Measurements from ENCODE around the gene CLK4.

CLK4 gene

DNA sequence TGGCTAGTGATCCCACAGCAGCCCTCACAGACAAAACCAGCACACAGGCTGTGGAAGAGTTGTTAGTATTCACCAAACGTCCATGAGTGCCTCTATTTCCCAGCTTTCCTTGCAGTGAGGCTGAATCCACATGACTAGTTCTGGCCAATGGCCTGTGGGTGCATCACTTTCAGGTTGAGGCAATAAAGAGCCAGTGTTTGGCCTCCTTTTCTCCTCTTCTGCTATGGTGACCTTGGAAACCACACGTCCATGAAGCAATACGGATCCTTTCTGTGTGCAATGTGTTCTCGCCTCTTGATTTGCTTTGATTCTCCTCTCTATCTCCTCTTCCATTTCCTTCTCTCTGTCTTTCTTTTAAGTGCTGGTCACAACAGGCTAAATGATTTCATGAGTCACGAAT, 23.4 kb upstream of the CLK4 start:
- Histone ChIP-seq H3K9ac (no peak overlapping the region), H3K79me2 (no peaks in the 10 kb centered on the region), H3K27me3 (ENCODE audit: control insufficient read depth, insufficient read depth, low read length) (no peaks in the 10 kb centered on the region), H2AFZ (no peak overlapping the region), H3K36me3 (ENCODE audit: control insufficient read depth, insufficient read depth, low read length) (no peaks in the 10 kb centered on the region), H3K9me3 (ENCODE audit: control insufficient read depth, low read length) (no peaks in the 10 kb centered on the region), H3K27ac (no peak overlapping the region), H3K4me2 (ENCODE audit: low read length) (no peak overlapping the region), H3K4me3 (ENCODE audit: low read depth, low read length) (no peak overlapping the region), H3K4me1 (no peaks in the 10 kb centered on the region)
- no peak for TF ChIP-seq CTCF (IDR thresholded peaks at IDR 0.05)

DNA sequence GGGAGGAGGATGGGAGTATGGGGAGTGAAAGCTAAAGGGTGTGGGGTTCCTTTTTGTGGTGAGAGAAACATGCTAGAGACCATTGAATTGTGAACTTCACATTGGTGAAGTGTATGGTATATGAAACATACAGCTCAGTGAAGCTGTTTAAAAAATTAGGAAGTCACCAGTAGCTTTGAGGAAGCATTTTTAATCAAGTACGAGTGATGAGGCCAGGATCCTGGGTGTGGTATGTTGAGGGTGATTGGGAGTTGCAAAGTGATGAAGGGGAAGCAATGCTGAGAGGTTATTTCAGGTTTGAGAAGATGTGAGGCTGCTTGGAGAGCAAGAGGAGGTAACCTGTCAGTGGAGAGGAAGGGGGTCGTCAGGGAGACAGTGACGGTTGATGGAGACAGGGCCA, 22.7 kb upstream of the CLK4 start:
- no peaks in the 10 kb centered on the region for H3K36me3 ChIP-seq (ENCODE audit: control insufficient read depth, insufficient read depth, low read length)
- H3K27ac ChIP-seq: no peak overlapping the region
- no peak for TF ChIP-seq CTCF (IDR thresholded peaks at IDR 0.05)

DNA sequence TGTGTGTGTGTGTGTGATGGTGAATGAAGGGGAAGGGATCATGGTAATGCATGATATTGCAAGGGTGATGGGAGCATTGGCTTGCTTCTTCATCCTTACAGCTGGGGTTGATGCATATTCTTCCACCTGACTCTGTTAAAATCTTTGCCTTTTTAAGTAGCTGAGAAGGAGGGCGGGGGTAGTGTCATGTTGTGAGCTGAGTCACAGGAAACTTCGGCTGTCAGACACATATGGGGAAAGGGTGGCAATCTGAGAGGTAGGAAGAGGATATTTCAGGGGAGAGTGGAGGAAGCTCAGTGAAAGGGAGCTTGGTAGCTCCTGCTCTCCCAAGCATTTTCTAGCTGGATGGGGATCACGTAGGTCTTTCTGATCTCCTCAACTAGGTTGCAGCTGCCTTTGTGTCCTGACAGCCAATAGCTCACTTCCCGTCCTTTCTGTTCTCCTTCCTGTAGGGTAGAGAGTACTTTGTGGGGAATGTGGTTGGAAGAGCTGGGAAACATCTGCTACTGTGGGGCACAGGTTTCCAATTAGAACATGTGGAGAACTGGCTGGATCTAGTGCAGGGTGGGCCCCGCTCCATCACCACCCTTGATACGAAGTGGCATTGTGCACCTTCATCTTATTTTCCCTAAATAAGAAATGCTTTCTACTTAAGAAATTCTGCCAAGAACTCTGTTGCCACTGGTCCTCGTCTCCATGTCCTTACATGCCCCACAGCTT, 18.1 kb upstream of the CLK4 start:
- no peaks in the 10 kb centered on the region for H3K27me3 ChIP-seq (ENCODE audit: control insufficient read depth, insufficient read depth, low read length)
- H3K4me1 ChIP-seq: no peaks in the 10 kb centered on the region
- H3K9me3 ChIP-seq (ENCODE audit: control insufficient read depth, low read length): no peaks in the 10 kb centered on the region
- H3K4me2 ChIP-seq (ENCODE audit: low read length): no peak overlapping the region
- H3K79me2 ChIP-seq: no peaks in the 10 kb centered on the region
- no peaks in the 10 kb centered on the region for H3K36me3 ChIP-seq (ENCODE audit: control insufficient read depth, insufficient read depth, low read length)
- no peak overlapping the region for H3K27ac ChIP-seq
- H2AFZ ChIP-seq: no peak overlapping the region
- H3K9ac ChIP-seq: no peak overlapping the region
- H3K4me3 ChIP-seq (ENCODE audit: low read depth, low read length): no peak overlapping the region
- no peak for TF ChIP-seq CTCF (IDR thresholded peaks at IDR 0.05)

More for the DNA sequence above, 22.7 kb upstream of the CLK4 start:
- no peak overlapping the region for H2AFZ ChIP-seq
- no peaks in the 10 kb centered on the region for H3K27me3 ChIP-seq (ENCODE audit: control insufficient read depth, insufficient read depth, low read length)
- no peaks in the 10 kb centered on the region for H3K9me3 ChIP-seq (ENCODE audit: control insufficient read depth, low read length)
- no peaks in the 10 kb centered on the region for H3K4me1 ChIP-seq
- no peak overlapping the region for H3K9ac ChIP-seq
- H3K4me3 ChIP-seq (ENCODE audit: low read depth, low read length): no peak overlapping the region
- no peak overlapping the region for H3K4me2 ChIP-seq (ENCODE audit: low read length)
- no peaks in the 10 kb centered on the region for H3K79me2 ChIP-seq

DNA sequence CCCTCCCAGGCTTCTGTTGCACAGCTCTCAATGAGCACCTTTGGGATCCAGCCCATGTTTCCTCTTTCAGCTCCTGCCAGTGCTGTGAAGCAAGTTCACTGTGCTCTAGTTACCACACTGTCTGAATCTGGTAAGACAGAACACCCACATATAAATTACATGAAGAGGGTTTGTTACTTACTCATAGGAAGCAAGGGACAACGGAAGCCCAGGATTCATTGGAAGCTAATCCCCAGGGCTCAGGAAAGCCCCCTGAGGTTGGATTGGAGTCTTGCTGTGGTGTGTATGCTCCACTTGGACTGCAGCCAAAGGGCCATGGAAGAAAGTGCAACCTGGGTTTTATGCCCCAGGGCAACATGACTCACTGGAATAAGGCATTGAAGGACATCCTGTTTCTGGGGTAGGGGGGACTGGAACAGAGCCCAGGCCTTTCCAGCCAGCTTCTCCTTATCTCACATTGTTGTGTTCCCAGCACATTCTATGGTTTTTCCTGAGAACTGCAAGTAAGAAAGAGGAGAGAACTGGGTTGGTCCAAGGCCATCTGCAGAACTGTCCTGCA, 15.6 kb upstream of the CLK4 start:
- no peaks in the 10 kb centered on the region for H3K36me3 ChIP-seq (ENCODE audit: control insufficient read depth, insufficient read depth, low read length)
- no peak overlapping the region for H2AFZ ChIP-seq
- H3K9me3 ChIP-seq (ENCODE audit: control insufficient read depth, low read length): no peaks in the 10 kb centered on the region
- no peaks in the 10 kb centered on the region for H3K4me1 ChIP-seq
- no peak overlapping the region for H3K4me3 ChIP-seq (ENCODE audit: low read depth, low read length)
- no peaks in the 10 kb centered on the region for H3K79me2 ChIP-seq
- H3K27me3 ChIP-seq (ENCODE audit: control insufficient read depth, insufficient read depth, low read length): no peaks in the 10 kb centered on the region
- no peak for TF ChIP-seq CTCF (IDR thresholded peaks at IDR 0.05)
- H3K27ac ChIP-seq: no peak overlapping the region
- no peak overlapping the region for H3K9ac ChIP-seq
- no peak overlapping the region for H3K4me2 ChIP-seq (ENCODE audit: low read length)

GRCh38 chr5:178641711-178642110, 14.9 kb upstream of the CLK4 start:
- Histone ChIP-seq H3K9ac (no peak overlapping the region), H3K9me3 (ENCODE audit: control insufficient read depth, low read length) (no peaks in the 10 kb centered on the region), H3K27ac (no peak overlapping the region), H3K27me3 (ENCODE audit: control insufficient read depth, insufficient read depth, low read length) (no peaks in the 10 kb centered on the region), H3K36me3 (ENCODE audit: control insufficient read depth, insufficient read depth, low read length) (no peaks in the 10 kb centered on the region), H3K4me2 (ENCODE audit: low read length) (no peak overlapping the region), H3K4me3 (ENCODE audit: low read depth, low read length) (no peak overlapping the region), H3K4me1 (no peaks in the 10 kb centered on the region), H2AFZ (no peak overlapping the region), H3K79me2 (no peaks in the 10 kb centered on the region)
- TF ChIP-seq CTCF (IDR thresholded peaks at IDR 0.05): no peak

Measured in parathyroid adenoma (tissue), 2 donors.